ENCODE data around the gene BLM.

DNA sequence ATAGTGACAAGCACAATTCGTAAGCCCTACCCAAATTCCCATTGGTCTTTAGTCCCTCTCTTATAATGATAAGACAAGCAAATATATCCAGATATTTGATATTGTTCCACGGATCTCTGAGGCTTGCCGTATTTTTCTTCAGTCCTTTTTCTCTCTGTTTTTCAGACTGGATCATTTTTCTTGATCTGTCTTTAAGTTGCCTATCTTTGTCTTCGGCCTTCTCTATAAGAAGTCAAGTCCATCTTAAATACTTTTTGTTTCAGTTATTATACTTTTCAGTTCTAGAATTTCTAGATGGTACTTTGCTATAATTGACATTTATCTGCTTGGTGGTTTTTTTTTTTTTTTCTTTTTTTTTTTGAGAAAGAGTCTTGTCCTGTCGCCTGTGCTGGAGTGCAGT lies 13.7 kb upstream of the BLM start:
- TF ChIP-seq, protein P1, sequence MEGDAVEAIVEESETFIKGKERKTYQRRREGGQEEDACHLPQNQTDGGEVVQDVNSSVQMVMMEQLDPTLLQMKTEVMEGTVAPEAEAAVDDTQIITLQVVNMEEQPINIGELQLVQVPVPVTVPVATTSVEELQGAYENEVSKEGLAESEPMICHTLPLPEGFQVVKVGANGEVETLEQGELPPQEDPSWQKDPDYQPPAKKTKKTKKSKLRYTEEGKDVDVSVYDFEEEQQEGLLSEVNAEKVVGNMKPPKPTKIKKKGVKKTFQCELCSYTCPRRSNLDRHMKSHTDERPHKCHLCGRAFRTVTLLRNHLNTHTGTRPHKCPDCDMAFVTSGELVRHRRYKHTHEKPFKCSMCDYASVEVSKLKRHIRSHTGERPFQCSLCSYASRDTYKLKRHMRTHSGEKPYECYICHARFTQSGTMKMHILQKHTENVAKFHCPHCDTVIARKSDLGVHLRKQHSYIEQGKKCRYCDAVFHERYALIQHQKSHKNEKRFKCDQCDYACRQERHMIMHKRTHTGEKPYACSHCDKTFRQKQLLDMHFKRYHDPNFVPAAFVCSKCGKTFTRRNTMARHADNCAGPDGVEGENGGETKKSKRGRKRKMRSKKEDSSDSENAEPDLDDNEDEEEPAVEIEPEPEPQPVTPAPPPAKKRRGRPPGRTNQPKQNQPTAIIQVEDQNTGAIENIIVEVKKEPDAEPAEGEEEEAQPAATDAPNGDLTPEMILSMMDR (conservative IDR thresholded peaks at IDR 0.05; ENCODE audit: low read depth, low read length): no peak
- TF ChIP-seq SMC3 (IDR thresholded peaks at IDR 0.05; ENCODE audit: low read depth, low read length) (no peak), MXI1 (IDR thresholded peaks at IDR 0.05; ENCODE audit: borderline replicate concordance, low read depth, low read length) (no peak), RCOR1 (IDR thresholded peaks at IDR 0.05; ENCODE audit: insufficient replicate concordance, low read length) (no peak), POLR2A (IDR thresholded peaks at IDR 0.05; ENCODE audit: low read depth, low read length) (no peak), CEBPB (IDR thresholded peaks at IDR 0.05; ENCODE audit: low read depth, low read length) (no peak), RAD21 (IDR thresholded peaks at IDR 0.05; ENCODE audit: low read length) (no peak), MAZ (IDR thresholded peaks at IDR 0.05; ENCODE audit: borderline replicate concordance, low read depth, low read length) (no peak)
